Smooth muscle cell (in vitro differentiated cells): ENCODE results near the gene VAPB. TPM values are rescaled to one million over a fixed set of nuclear protein-coding genes. Genes with fewer than 3 reads are reported as not detected.

Source experiments
- DNase-seq: peaks from one replicate; lab custom pipeline; 2025; ENCODE audit not compliant: unreplicated experiment; lab: John Stamatoyannopoulos, UW
- H2AFZ ChIP-seq: fragments of 200-600 bp; sonication (generic); 2 replicates; pipeline ENCODE4 v1.6.0; 2016; ENCODE audit warnings: antibody characterized with exemption, low read depth, mild to moderate bottlenecking
- H3F3A ChIP-seq: fragments of 200-600 bp; sonication (generic); 2 replicates; pipeline ENCODE4 v1.6.0; 2017; ENCODE audit warnings: antibody characterized with exemption, low read depth
- H3K27ac ChIP-seq: fragments of 200-600 bp; sonication (generic); 2 replicates; pipeline ENCODE4 v1.5.1; 2016; ENCODE audit warnings: low read depth, mild to moderate bottlenecking
- H3K27me3 ChIP-seq: fragments of 200-600 bp; sonication (generic); 2 replicates; pipeline ENCODE4 v1.6.1; 2016; ENCODE audit warnings: low read depth, mild to moderate bottlenecking
- H3K36me3 ChIP-seq: fragments of 200-600 bp; sonication (generic); 2 replicates; pipeline ENCODE4 v1.5.1; 2016; ENCODE audit warnings: low read depth
- H3K4me1 ChIP-seq: fragments of 200-600 bp; sonication (generic); 2 replicates; pipeline ENCODE4 v1.5.1; 2016; ENCODE audit warnings: low read depth
- H3K4me2 ChIP-seq: fragments of 200-600 bp; sonication (generic); 2 replicates; pipeline ENCODE4 v1.6.0; 2016; ENCODE audit warnings: mild to moderate bottlenecking
- H3K4me3 ChIP-seq: fragments of 200-600 bp; sonication (generic); 2 replicates; pipeline ENCODE4 v1.5.1; 2016; ENCODE audit warnings: mild to moderate bottlenecking
- H3K79me2 ChIP-seq: fragments of 200-600 bp; sonication (generic); 2 replicates; pipeline ENCODE4 v1.6.0; 2016; ENCODE audit warnings: low read depth, mild to moderate bottlenecking
- H3K9ac ChIP-seq: fragments of 200-600 bp; sonication (generic); 2 replicates; pipeline ENCODE4 v1.6.0; 2016; ENCODE audit warnings: low read depth
- H3K9me3 ChIP-seq: fragments of 200-600 bp; sonication (generic); replicated peaks from 2 replicates; pipeline ENCODE4 v1.5.1; 2016; ENCODE audit warnings: low read depth
- H4K20me1 ChIP-seq: fragments of 200-600 bp; sonication (generic); 2 replicates; pipeline ENCODE4 v1.6.0; 2016; ENCODE audit warnings: low read depth
- WGBS: methylation state at CpG from one replicate; pipeline ENCODE4 v1.1.7; 2016; ENCODE audit warnings: low lambda C conversion rate; 5-methylcytosine and 5-hydroxymethylcytosine counted together
- polyA plus RNA-seq: library from polyadenylated mRNA; unstranded; fragments of >200 nt; fragmentation: Nextera tagmentation; extraction: Ambion mirVana; gene quantifications from 2 replicates; pipeline ENCODE4 v1.2.1, GENCODE V29; 2016
- total RNA-seq: library from RNA; depleted of rRNA; stranded (reverse); fragments of >200 nt; gene quantifications from 2 replicates; pipeline ENCODE4 v1.2.3, GENCODE V29; 2014
- TF ChIP-seq, protein P1 (sequence below): fragments of 200-600 bp; sonication (generic); IDR thresholded peaks from 2 replicates; pipeline ENCODE4 v1.5.1; 2017; ENCODE audit warnings: borderline replicate concordance, mild to moderate bottlenecking, antibody characterized with exemption; ENCODE audit not compliant: insufficient read depth, poor library complexity, severe bottlenecking

The VAPB gene
- total and polyA plus RNA-seq, 2 experiments from 2014 or later, result 14.9 to 28.2 TPM

DNA sequence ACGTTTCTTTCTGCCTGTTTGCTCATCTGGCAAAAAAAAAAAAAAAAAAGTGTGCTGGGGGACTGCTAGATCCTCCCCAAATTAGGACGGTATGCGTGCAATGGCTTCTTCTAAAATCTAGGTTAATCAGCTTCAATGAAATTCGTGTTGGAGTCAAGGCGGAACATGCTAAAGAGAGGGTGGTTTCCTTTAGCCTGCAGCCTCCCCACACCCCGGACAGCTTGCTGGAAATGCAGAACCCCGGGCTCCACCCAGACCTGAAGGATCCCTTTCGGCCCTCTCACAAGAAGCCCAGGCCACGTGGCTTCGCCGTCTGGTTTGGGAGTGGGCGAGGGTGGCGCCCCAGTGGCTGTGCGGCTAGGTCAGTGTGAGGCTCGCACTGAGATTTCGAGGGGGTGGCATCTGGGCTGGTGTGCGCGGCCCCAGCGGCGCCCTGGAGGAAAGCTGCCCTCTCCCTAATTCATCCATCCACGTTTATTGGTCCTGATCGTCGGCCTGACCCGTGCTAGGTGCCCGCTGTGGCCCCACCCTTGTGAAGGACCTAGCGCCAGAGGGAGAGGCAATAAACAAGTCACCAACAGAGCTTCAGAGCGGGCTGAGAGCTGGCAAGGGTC is 77.2 kb downstream of the VAPB start:
- no peak overlapping the region for H2AFZ ChIP-seq
- H3K27me3 ChIP-seq, result no peaks in the 10 kb centered on the region
- DNase-seq, result no peak
- no peak overlapping the region for H3K9ac ChIP-seq
- H3K79me2 ChIP-seq, result no peaks in the 10 kb centered on the region
- no peaks in the 10 kb centered on the region for H3F3A ChIP-seq
- no peak overlapping the region for H3K27ac ChIP-seq
- no peaks in the 10 kb centered on the region for H3K9me3 ChIP-seq
- TF ChIP-seq, protein P1, sequence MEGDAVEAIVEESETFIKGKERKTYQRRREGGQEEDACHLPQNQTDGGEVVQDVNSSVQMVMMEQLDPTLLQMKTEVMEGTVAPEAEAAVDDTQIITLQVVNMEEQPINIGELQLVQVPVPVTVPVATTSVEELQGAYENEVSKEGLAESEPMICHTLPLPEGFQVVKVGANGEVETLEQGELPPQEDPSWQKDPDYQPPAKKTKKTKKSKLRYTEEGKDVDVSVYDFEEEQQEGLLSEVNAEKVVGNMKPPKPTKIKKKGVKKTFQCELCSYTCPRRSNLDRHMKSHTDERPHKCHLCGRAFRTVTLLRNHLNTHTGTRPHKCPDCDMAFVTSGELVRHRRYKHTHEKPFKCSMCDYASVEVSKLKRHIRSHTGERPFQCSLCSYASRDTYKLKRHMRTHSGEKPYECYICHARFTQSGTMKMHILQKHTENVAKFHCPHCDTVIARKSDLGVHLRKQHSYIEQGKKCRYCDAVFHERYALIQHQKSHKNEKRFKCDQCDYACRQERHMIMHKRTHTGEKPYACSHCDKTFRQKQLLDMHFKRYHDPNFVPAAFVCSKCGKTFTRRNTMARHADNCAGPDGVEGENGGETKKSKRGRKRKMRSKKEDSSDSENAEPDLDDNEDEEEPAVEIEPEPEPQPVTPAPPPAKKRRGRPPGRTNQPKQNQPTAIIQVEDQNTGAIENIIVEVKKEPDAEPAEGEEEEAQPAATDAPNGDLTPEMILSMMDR, result no peak
- no peak overlapping the region for H3K4me2 ChIP-seq
- no peak overlapping the region for H3K4me3 ChIP-seq
- peaks cover 11% of the 10 kb centered on the region for H3K4me1 ChIP-seq
- H3K36me3 ChIP-seq, result no peaks in the 10 kb centered on the region
- 98% methylated on average over 27 of the region's 27 CpGs for WGBS
- H4K20me1 ChIP-seq, result no peaks in the 10 kb centered on the region

DNA sequence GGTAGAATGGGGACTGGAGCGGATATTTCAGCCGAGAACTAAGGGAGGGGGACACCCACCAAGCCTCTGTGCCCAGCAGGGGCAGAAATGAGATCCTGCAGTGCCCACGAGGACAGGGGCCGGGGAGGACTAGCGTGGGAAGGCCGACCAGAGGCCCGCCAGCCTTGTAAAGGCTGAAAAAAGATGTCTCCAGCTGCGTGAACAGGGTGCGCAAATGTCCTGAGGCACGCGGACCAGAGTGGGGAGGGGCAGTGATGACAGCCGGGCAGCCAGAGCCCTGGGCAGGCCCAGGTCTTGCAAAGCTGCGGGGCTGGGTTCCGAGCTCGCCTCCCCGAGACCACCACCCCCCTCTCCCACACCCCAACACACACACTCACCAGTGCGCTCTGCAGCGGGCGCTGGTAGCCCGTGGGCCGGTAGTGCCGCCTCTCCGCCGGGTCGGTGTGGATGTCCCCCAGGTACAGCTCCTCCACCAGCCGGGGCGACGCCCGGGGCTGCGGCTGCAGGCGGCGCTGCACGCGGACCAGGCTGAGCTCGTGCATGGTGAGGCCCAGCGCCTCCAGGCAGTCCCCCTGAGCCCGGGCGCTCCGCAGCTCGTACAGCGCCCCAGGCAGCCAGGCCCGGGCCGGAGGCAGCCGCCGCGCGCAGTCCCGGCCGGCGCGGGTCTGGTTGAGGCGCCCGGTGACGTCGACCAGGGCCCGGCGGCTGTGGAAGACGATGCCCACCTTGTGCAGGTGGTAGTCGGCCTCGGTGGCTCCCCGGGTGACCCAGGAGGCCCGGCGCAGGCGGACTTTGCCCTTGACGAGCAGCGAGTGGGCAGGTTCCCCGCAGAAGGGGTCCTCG is 77.9 kb downstream of the VAPB start:
- no peak overlapping the region for H2AFZ ChIP-seq
- no peaks in the 10 kb centered on the region for H4K20me1 ChIP-seq

DNA sequence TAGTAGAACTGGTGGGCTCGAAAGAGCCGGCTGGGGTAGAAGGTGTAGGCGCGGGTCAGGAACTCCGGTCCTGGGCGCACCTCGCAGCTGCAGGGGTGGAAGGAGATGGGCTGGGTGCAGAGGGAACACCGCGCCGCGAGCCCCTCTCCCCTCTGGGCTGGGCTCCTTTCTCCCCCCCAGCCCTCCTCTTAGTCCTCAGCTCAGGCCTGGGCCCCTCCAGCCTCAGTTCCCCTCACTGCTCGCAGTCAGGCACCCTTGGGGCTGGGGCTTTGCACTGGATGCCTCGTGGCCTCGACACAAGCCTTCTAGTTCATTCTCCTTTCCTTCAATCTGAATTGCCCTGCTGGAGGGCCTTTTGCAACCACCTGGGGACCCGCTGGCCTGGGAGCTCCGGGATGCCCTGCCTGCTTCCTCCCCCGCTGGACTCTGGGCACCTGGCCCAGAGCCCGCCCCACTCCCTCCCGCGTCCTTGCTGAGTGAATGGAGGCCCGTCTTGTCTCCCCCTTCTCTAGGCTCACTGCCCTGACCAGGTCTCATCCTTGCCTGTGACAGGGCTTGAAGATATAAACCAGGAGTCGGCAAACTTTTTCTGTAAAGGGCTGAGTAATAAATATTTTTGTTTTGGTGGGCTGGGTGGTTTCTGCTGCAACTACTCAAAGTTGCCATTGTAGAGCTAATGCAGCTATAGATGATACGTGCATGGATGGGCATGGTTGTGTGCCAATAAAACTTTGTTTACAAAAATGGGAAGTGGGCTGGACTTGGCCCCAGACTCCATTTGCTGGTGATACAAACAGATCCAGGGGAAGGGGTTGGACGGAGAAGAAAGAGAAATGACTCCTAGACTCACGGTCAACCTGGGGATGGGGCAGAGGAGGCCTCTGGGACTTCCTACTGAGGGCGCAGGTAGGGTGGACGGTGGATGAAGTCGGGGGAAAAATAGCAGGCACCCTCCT is 78.8 kb downstream of the VAPB start:
- H2AFZ ChIP-seq, result no peak overlapping the region
- H3K9me3 ChIP-seq, result no peaks in the 10 kb centered on the region
- no peaks in the 10 kb centered on the region for H3K79me2 ChIP-seq
- H3K9ac ChIP-seq, result no peak overlapping the region
- H4K20me1 ChIP-seq, result no peaks in the 10 kb centered on the region
- TF ChIP-seq, protein P1, result no peak
- H3K4me2 ChIP-seq, result no peak overlapping the region
- H3K4me3 ChIP-seq, result no peak overlapping the region
- no peak overlapping the region for H3K27ac ChIP-seq
- H3K27me3 ChIP-seq, result no peaks in the 10 kb centered on the region
- peaks cover 11% of the 10 kb centered on the region for H3K4me1 ChIP-seq
- H3F3A ChIP-seq, result no peaks in the 10 kb centered on the region
- no peak for DNase-seq
- 91% methylated on average over 25 of the region's 28 CpGs for WGBS
- no peaks in the 10 kb centered on the region for H3K36me3 ChIP-seq

More for the DNA sequence above, 77.9 kb downstream of the VAPB start:
- Histone ChIP-seq H3K4me3 (no peak overlapping the region), H3K4me2 (no peak overlapping the region), H3K4me1 (peaks cover 11% of the 10 kb centered on the region), H3K79me2 (no peaks in the 10 kb centered on the region), H3K27ac (no peak overlapping the region), H3K9ac (no peak overlapping the region), H3K27me3 (no peaks in the 10 kb centered on the region), H3F3A (no peaks in the 10 kb centered on the region), H3K9me3 (no peaks in the 10 kb centered on the region), H3K36me3 (no peaks in the 10 kb centered on the region)
- 98% methylated on average over 45 of the region's 68 CpGs for WGBS
- TF ChIP-seq, protein P1, result no peak
- DNase-seq, result no peak
